ENCODE measurements around the gene TSC2. TPM values are rescaled to one million over a fixed set of nuclear protein-coding genes. Genes with fewer than 3 reads are reported as not detected.

TSC2 gene
- total RNA-seq, 3 donors from 2014 or later, result 140 to 161 (median 150) TPM

DNA sequence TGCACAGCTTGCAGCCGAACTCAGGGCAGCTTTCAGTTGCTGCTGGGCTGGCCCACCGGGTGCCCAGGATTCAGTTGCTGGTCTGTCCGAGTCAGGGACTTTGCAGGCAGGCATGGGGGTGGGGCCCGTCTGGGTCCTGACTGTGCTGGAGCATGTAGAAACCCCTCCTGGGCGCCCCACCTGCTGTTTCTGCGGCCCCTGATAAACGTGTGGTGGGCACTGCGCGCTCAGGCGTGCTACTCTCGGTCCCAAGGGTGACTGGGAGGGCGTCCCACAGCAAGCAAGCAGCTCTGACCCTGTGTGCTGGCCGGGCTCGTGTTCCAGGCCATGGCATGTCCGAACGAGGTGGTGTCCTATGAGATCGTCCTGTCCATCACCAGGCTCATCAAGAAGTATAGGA is 12.6 kb downstream of the TSC2 start:
- Histone ChIP-seq H3K9me3 (no peaks in the 10 kb centered on the region), H3K4me3 (no peak overlapping the region), H3K36me3 (ENCODE audit: low read depth) (peaks cover 10% of the 10 kb centered on the region), H3K4me1 (ENCODE audit: low read depth) (no peaks in the 10 kb centered on the region)
- ATAC-seq, result no peak
- TF ChIP-seq, protein P1, sequence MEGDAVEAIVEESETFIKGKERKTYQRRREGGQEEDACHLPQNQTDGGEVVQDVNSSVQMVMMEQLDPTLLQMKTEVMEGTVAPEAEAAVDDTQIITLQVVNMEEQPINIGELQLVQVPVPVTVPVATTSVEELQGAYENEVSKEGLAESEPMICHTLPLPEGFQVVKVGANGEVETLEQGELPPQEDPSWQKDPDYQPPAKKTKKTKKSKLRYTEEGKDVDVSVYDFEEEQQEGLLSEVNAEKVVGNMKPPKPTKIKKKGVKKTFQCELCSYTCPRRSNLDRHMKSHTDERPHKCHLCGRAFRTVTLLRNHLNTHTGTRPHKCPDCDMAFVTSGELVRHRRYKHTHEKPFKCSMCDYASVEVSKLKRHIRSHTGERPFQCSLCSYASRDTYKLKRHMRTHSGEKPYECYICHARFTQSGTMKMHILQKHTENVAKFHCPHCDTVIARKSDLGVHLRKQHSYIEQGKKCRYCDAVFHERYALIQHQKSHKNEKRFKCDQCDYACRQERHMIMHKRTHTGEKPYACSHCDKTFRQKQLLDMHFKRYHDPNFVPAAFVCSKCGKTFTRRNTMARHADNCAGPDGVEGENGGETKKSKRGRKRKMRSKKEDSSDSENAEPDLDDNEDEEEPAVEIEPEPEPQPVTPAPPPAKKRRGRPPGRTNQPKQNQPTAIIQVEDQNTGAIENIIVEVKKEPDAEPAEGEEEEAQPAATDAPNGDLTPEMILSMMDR (IDR thresholded peaks at IDR 0.05), result no peak
- DNase-seq, result no peak
- intact Hi-C loops (cut with DNase I, micrococcal nuclease), result no loop called here

DNA sequence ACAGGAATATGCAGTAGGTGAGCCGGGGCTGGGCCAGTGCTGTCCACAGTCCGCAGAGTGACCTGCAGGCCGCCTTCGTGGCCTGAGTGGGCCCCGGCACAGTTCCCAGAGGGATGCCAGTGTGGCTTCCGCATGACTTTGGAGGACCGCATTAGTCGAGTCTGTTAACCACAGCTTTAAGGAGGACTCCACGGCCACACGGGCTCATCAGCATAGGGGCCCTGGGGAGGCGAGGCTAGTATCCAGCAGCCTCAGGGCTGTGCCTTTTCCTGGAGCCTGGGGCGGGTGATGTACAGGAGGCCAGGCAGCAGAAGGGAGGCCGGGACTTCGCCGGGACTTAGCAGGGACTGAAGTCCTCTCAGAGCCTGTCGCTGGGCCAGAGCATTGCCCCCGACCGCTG is 13.2 kb downstream of the TSC2 start:
- no peaks in the 10 kb centered on the region for H3K9me3 ChIP-seq
- peaks cover 10% of the 10 kb centered on the region for H3K36me3 ChIP-seq (ENCODE audit: low read depth)
- DNase-seq (no peak), ATAC-seq (no peak)
- no peak overlapping the region for H3K4me3 ChIP-seq
- TF ChIP-seq, protein P1 (IDR thresholded peaks at IDR 0.05), result no peak
- H3K4me1 ChIP-seq (ENCODE audit: low read depth), result no peaks in the 10 kb centered on the region
- intact Hi-C loops (cut with DNase I, micrococcal nuclease), result no loop called here

DNA sequence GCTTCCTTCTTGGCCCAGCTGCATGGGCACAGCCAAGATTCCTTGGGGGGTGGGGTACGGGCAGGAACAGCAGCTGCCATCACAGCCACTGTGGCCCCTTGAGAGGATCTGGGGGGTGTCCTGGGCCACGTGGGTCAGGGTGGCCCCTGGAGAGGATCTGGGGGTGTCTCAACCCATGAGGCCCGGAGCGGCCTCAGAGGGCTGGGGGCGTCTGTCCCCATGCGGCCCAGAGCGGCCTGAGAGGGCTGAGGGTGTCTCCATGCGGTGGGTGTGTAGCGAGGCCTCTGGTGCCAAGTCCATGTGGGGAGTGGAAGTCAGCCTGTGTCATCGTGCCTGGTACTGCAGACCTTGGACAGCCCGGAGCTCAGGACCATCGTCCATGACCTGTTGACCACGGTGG is 13.7 kb downstream of the TSC2 start:
- H3K4me3 ChIP-seq, result no peak overlapping the region
- H3K36me3 ChIP-seq (ENCODE audit: low read depth), result peaks cover 10% of the 10 kb centered on the region
- TF ChIP-seq, protein P1 (IDR thresholded peaks at IDR 0.05), result no peak
- intact Hi-C loops (cut with DNase I, micrococcal nuclease), result no loop called here
- H3K9me3 ChIP-seq, result no peaks in the 10 kb centered on the region
- DNase-seq (no peak), ATAC-seq (no peak)
- no peaks in the 10 kb centered on the region for H3K4me1 ChIP-seq (ENCODE audit: low read depth)

DNA sequence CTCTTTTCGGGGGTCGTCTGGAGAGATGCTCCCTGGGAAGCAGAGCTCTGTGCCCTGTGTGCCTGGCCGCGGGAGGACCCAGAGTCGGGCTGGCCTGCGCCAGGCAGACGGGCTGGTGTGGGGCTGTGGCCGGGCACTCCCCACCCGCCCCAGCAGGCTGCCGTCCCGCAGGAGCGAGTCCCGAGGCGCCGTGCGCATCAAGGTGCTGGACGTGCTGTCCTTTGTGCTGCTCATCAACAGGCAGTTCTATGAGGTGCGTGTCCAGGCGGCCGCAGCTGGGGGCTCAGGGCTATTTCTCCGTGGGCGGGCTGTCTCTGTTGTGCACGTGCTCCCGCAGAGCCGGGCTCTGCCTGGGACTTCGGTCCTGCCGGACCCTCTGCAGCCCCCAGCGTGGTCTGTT is 15.0 kb downstream of the TSC2 start:
- Histone ChIP-seq H3K4me3 (no peak overlapping the region), H3K9me3 (no peaks in the 10 kb centered on the region), H3K36me3 (ENCODE audit: low read depth) (peaks cover 10% of the 10 kb centered on the region), H3K4me1 (ENCODE audit: low read depth) (no peaks in the 10 kb centered on the region)
- intact Hi-C loops (cut with DNase I, micrococcal nuclease), result no loop called here
- no peak for ATAC-seq
- DNase-seq, result no peak
- TF ChIP-seq, protein P1 (IDR thresholded peaks at IDR 0.05), result no peak

DNA sequence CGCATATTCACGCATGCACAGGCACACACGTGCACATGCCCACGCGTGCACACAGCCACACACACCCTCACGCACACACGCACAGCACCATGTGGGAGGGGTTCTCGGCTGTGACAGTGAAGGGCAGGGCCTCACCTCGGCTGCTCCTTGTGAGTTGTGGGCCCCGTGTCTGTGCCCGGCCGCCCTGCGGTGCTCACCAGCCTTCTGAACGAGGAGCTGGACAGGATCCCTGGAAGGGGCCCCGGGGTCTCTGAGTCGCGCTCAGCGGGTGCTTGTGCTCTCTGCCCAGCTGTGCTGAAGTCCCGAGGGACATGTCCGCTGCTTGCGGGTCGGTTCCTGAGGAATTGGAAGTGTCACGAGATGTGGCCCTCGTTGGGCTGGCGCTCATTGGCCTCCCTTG is 16.1 kb downstream of the TSC2 start:
- Histone ChIP-seq H3K9me3 (no peaks in the 10 kb centered on the region), H3K36me3 (ENCODE audit: low read depth) (peaks cover 10% of the 10 kb centered on the region), H3K4me3 (no peak overlapping the region), H3K4me1 (ENCODE audit: low read depth) (no peaks in the 10 kb centered on the region)
- ATAC-seq (peak; percentile 17), DNase-seq (no peak)
- intact Hi-C loops (cut with DNase I, micrococcal nuclease), result no loop called here
- TF ChIP-seq, protein P1 (IDR thresholded peaks at IDR 0.05), result no peak

DNA sequence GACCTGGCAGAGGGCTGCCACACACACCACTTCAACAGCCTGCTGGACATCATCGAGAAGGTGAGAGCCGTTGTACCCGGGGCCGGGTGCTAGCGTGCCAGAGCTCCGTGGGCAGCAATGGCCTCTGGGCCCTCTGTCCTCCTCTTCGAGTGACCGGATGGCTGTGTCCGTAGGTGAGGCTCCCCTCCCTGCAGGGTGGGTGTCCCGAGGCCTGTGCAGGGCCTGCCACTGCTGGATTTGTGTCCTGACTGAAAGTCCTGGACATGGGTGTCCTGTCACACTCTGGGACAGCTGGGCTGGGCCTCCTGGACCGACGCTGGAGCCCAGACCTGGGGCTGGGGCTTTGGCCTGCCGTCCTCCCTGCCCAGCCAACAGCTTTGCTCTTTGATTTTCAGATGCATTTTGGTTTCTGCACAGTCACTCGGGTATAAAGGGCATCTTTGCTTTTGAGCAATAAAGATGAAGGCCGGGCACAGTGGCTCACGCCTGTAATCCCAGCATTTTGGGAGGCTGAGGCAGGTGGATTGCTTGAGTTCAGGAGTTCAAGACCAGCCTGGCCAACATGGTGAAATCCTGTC is 16.7 kb downstream of the TSC2 start:
- Histone ChIP-seq H3K9me3 (no peaks in the 10 kb centered on the region), H3K4me1 (ENCODE audit: low read depth) (no peaks in the 10 kb centered on the region), H3K4me3 (no peak overlapping the region), H3K36me3 (ENCODE audit: low read depth) (peaks cover 10% of the 10 kb centered on the region)
- intact Hi-C loops (cut with DNase I, micrococcal nuclease), result no loop called here
- DNase-seq (no peak), ATAC-seq (no peak)
- TF ChIP-seq, protein P1 (IDR thresholded peaks at IDR 0.05), result no peak

All from mucosa of descending colon (tissue), 3 donors.